HepG2 (cell line): Measurements from ENCODE around the gene LRRC70. TPM values are rescaled to one million over a fixed set of nuclear protein-coding genes. Genes with fewer than 3 reads are reported as not detected.

Source experiments
- ATAC-seq: fragments of 200-7000 bp; cut with Tn5 transposase; 3 replicates; pipeline ENCODE4 v1.9.1; 2020; ENCODE audit warnings: mild to moderate bottlenecking, moderate library complexity
- Bru-seq: library from RNA; stranded (reverse); fragments of 400-500 nt; gene quantifications from one replicate; lab custom pipeline; 2021; lab: Mats Ljungman, UMichigan
- BruChase-seq, 2 experiments: library from RNA; stranded (reverse); fragments of 400-500 nt; gene quantifications; one replicate each; lab custom pipeline; 2021; lab: Mats Ljungman, UMichigan
- BruUV-seq: library from RNA; stranded (reverse); fragments of 400-500 nt; replicated peaks from 2 replicates; lab custom pipeline; 2021; lab: Mats Ljungman, UMichigan
- CTCF ChIA-PET: fragments of 300-600 bp; formaldehyde crosslinking; extraction: SDS; loops from one replicate; lab custom pipeline; 2021; ENCODE audit warnings: low total read pairs, inconsistent platforms, low intra/inter-chr PET ratio; lab: Yijun Ruan, JAX
- POLR2A ChIA-PET: fragments of 350-600 bp; sonication (Branson Sonifier 250); formaldehyde crosslinking; loops from one replicate; lab custom pipeline; 2020; ENCODE audit warnings: antibody characterized with exemption, inconsistent platforms; lab: Yijun Ruan, JAX
- DNase-seq: peaks from one replicate; pipeline ENCODE4 v3.0.0-alpha.2; 2015; ENCODE audit warnings: low spot score
- FAIRE-seq: peaks from 3 replicates; lab custom pipeline; 2011; peaks lifted over from hg19 to GRCh38; lab: Jason Lieb, UNC
- H2AFZ ChIP-seq: one replicate; pipeline ENCODE4 v1.6.1; 2011; ENCODE audit warnings: low read length, inconsistent platforms
- H3K27ac ChIP-seq: fragments of 300-600 bp; 3 replicates; pipeline ENCODE4 v1.8.0; 2011; ENCODE audit warnings: mixed run types, mild to moderate bottlenecking, mixed read lengths, low read length, inconsistent platforms; ENCODE audit not compliant: insufficient read depth; ENCODE audit errors: extremely low read length
- H3K27me3 ChIP-seq, 2 experiments: fragments of 200-600 bp in 1 of 2; 2 replicates in 1 of 2; 3 replicates in 1 of 2; pipeline versions ENCODE4 v1.6.0 to v1.8.0; 2011; ENCODE audit warnings: low read length in 2 of 2, mild to moderate bottlenecking in 2 of 2, moderate library complexity in 2 of 2, inconsistent platforms in 1 of 2; ENCODE audit not compliant: insufficient read depth in 2 of 2, control insufficient read depth in 1 of 2
- H3K36me3 ChIP-seq, 2 experiments: fragments of 200-600 bp in 1 of 2; replicated peaks in 1 of 2; 2 replicates in 1 of 2; 3 replicates in 1 of 2; pipeline versions ENCODE4 v1.5.1 to v1.8.0; 2011; ENCODE audit warnings: low read length in 2 of 2, inconsistent platforms in 1 of 2; ENCODE audit not compliant: insufficient read depth in 2 of 2, control insufficient read depth in 1 of 2
- H3K4me1 ChIP-seq: 2 replicates; pipeline ENCODE4 v1.5.1; 2012; ENCODE audit warnings: low read length, inconsistent platforms; ENCODE audit not compliant: insufficient read depth
- H3K4me2 ChIP-seq: 2 replicates; pipeline ENCODE4 v1.6.0; 2011; ENCODE audit warnings: low read depth, low read length, inconsistent platforms
- H3K4me3 ChIP-seq, 3 experiments: fragments of 200-600 bp in 1 of 3; sonication (generic), shearing (Covaris generic) in 1 of 3; replicated peaks in 1 of 3; 2 replicates each; pipeline ENCODE4 v1.5.1; 2011 to 2016; ENCODE audit warnings: low read length in 3 of 3, inconsistent platforms in 2 of 3, low read depth in 2 of 3, mild to moderate bottlenecking in 2 of 3, control low read depth in 1 of 3, mixed read lengths in 1 of 3; ENCODE audit not compliant: insufficient read depth in 1 of 3
- H3K79me2 ChIP-seq: one replicate; pipeline ENCODE4 v1.6.1; 2011; ENCODE audit warnings: low read length, inconsistent platforms; ENCODE audit not compliant: insufficient read depth
- H3K9ac ChIP-seq: 2 replicates; pipeline ENCODE4 v1.6.0; 2011; ENCODE audit warnings: mild to moderate bottlenecking, low read depth, low read length, inconsistent platforms; ENCODE audit not compliant: insufficient read depth
- H3K9me3 ChIP-seq: 2 replicates; pipeline ENCODE4 v1.5.1; 2012; ENCODE audit warnings: mild to moderate bottlenecking, low read length
- H4K20me1 ChIP-seq: 2 replicates; pipeline ENCODE4 v1.6.0; 2011; ENCODE audit warnings: inconsistent platforms, mild to moderate bottlenecking, low read length, moderate library complexity; ENCODE audit not compliant: insufficient read depth
- AGO1 ChIP-seq: fragments of 200-400 bp; formaldehyde crosslinking; IDR thresholded peaks from 2 replicates; pipeline ENCODE4 v1.6.1; 2017; ENCODE audit warnings: mild to moderate bottlenecking, low read depth, low read length, moderate library complexity; ENCODE audit not compliant: poor library complexity, severe bottlenecking
- FIP1L1 ChIP-seq: fragments of 200-400 bp; formaldehyde crosslinking; IDR thresholded peaks from 2 replicates; pipeline ENCODE4 v1.6.1; 2018; ENCODE audit warnings: low read depth, mild to moderate bottlenecking, low read length, moderate library complexity, borderline replicate concordance; ENCODE audit not compliant: insufficient read depth
- KLF13 ChIP-seq: sonication (generic); formaldehyde crosslinking; IDR thresholded peaks from 2 replicates; pipeline ENCODE4 v1.4.0; 2020; ENCODE audit warnings: mild to moderate bottlenecking, missing genetic modification reagents
- POLR2AphosphoS5 ChIP-seq: IDR thresholded peaks from 2 replicates; pipeline ENCODE4 v1.6.1; 2012; ENCODE audit warnings: low read depth, low read length
- RFX1 ChIP-seq: fragments of 450-650 bp; IDR thresholded peaks from 2 replicates; pipeline ENCODE4 v1.6.1; 2017
- RFX3 ChIP-seq: IDR thresholded peaks from 2 replicates; pipeline ENCODE4 v1.6.1; 2016; ENCODE audit warnings: missing biosample characterization, missing genetic modification reagents
- RFXAP ChIP-seq: sonication (generic); formaldehyde crosslinking; IDR thresholded peaks from 2 replicates; pipeline ENCODE4 v1.4.0; 2020; ENCODE audit warnings: missing genetic modification reagents, borderline replicate concordance
- RORA ChIP-seq: sonication (generic); formaldehyde crosslinking; IDR thresholded peaks from 2 replicates; pipeline ENCODE4 v1.5.0; 2020; ENCODE audit warnings: mild to moderate bottlenecking, missing genetic modification reagents, moderate library complexity
- SAP130 ChIP-seq: IDR thresholded peaks from 2 replicates; pipeline ENCODE4 v1.6.1; 2016; ENCODE audit warnings: low read depth
- SMAD9 ChIP-seq: sonication (generic); formaldehyde crosslinking; IDR thresholded peaks from 2 replicates; pipeline ENCODE4 v1.5.1; 2020; ENCODE audit warnings: mild to moderate bottlenecking, missing genetic modification reagents
- TBP ChIP-seq: sonication (generic); formaldehyde crosslinking; IDR thresholded peaks from 2 replicates; pipeline ENCODE4 v1.5.0; 2020; ENCODE audit warnings: missing genetic modification reagents
- TSC22D2 ChIP-seq: sonication (generic); formaldehyde crosslinking; IDR thresholded peaks from 2 replicates; pipeline ENCODE4 v1.5.1; 2020; ENCODE audit warnings: missing genetic modification reagents, mild to moderate bottlenecking, borderline replicate concordance
- ZNF772 ChIP-seq: sonication (generic); formaldehyde crosslinking; IDR thresholded peaks from 2 replicates; pipeline ENCODE4 v1.5.0; 2020; ENCODE audit warnings: mild to moderate bottlenecking, missing genetic modification reagents
- WGBS: methylation state at CpG from one replicate; pipeline ENCODE4 v1.1.6; 2017; ENCODE audit warnings: low lambda C conversion rate; 5-methylcytosine and 5-hydroxymethylcytosine counted together
- in situ Hi-C: cut with HindIII; loops from 2 replicates; pipeline ENCODE4 v1.10.0; 2017; ENCODE audit warnings: low pct_unique_long_range_greater_than_20kb; ENCODE audit not compliant: extremely low pct_ligation_motif_present
- intact Hi-C: fragments of 100-400 bp; cut with micrococcal nuclease; formaldehyde crosslinking; loops from one replicate; pipeline ENCODE4 v1.10.0; 2022; ENCODE audit not compliant: unreplicated experiment
- long read RNA-seq, 2 experiments: library from RNA in 1 of 2; library from polyadenylated mRNA in 1 of 2; stranded (forward) in 1 of 2; unstranded in 1 of 2; transcript quantifications; one replicate each; pipeline ENCODE4 v2.0.0, GENCODE V29; 2019 to 2022
- polyA minus RNA-seq, 3 experiments: library from RNA; depleted of rRNA, polyadenylated mRNA; stranded (reverse); fragments of >200 nt; gene quantifications; 2 replicates each; pipeline ENCODE4 v1.2.3, GENCODE V29; 2011; ENCODE audit warnings: low replicate concordance in 1 of 3
- polyA plus RNA-seq, 8 experiments: library from polyadenylated mRNA; depleted of rRNA in 3 of 8; stranded (reverse) in 7 of 8; unstranded in 1 of 8; fragments of >200 nt; fragmentation: Illumina TruSeq in 4 of 8; extraction: Trizol in 4 of 8; gene quantifications; 2 replicates each; pipeline versions ENCODE4 v1.2.1 to v1.2.3, GENCODE V29; 2011 to 2016; ENCODE audit warnings: low read depth in 4 of 8, missing spikeins in 1 of 8, mixed read lengths in 1 of 8; ENCODE audit not compliant: insufficient read depth in 1 of 8
- total RNA-seq, 5 experiments: library from RNA; depleted of rRNA; stranded (reverse); fragments of >200 nt; fragmentation: Illumina TruSeq; extraction: Trizol; gene quantifications; 2 replicates each; pipeline ENCODE4 v1.2.3, GENCODE V29; 2016; ENCODE audit warnings: low read depth in 1 of 5
- TF ChIP-seq, protein P1 (sequence below): sonication (generic); formaldehyde crosslinking; IDR thresholded peaks from 2 replicates; pipeline ENCODE4 v1.4.0; 2020; ENCODE audit warnings: missing genetic modification reagents, mild to moderate bottlenecking, borderline replicate concordance
- TF ChIP-seq, protein P2 (sequence below): sonication (generic); formaldehyde crosslinking; IDR thresholded peaks from 2 replicates; pipeline ENCODE4 v1.4.0; 2020; ENCODE audit warnings: missing genetic modification reagents

Gene LRRC70, protein sequence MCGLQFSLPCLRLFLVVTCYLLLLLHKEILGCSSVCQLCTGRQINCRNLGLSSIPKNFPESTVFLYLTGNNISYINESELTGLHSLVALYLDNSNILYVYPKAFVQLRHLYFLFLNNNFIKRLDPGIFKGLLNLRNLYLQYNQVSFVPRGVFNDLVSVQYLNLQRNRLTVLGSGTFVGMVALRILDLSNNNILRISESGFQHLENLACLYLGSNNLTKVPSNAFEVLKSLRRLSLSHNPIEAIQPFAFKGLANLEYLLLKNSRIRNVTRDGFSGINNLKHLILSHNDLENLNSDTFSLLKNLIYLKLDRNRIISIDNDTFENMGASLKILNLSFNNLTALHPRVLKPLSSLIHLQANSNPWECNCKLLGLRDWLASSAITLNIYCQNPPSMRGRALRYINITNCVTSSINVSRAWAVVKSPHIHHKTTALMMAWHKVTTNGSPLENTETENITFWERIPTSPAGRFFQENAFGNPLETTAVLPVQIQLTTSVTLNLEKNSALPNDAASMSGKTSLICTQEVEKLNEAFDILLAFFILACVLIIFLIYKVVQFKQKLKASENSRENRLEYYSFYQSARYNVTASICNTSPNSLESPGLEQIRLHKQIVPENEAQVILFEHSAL
- total RNA-seq (2016; rRNA removed; fragmentation: Illumina TruSeq; extraction: Trizol) (0.31 and 0.71 TPM in 2 replicates), polyA plus RNA-seq (2011; rRNA removed) (0.05 and 0.43 TPM in 2 replicates), polyA minus RNA-seq (2011; rRNA and poly(A)+ RNA removed; ENCODE audit: low replicate concordance) (0.94 and 1.7 TPM in 2 replicates), Bru-seq, nascent RNA (percentile 82 among the genes with signal in this experiment), BruChase-seq, experiment 1, labeled RNA remaining after a 6-hour chase (percentile 64 among the genes with signal in this experiment), BruChase-seq, experiment 2, labeled RNA remaining after a 2-hour chase (percentile 69 among the genes with signal in this experiment)
- 0.35 TPM in 1 of 2 replicates, not detected in the other for total RNA-seq (2016; cell fraction: cytosol; rRNA removed; fragmentation: Illumina TruSeq; extraction: Trizol; ENCODE audit: low read depth)
- total RNA-seq (2016; cell fraction: insoluble cytoplasmic fraction; rRNA removed; fragmentation: Illumina TruSeq; extraction: Trizol), result 0.40 and 0.69 TPM in 2 replicates
- total RNA-seq (2016; cell fraction: membrane; rRNA removed; fragmentation: Illumina TruSeq; extraction: Trizol), result 0.10 and 0.12 TPM in 2 replicates
- total RNA-seq (2016; cell fraction: nucleus; rRNA removed; fragmentation: Illumina TruSeq; extraction: Trizol), result 9.5 and 9.6 TPM in 2 replicates
- polyA plus RNA-seq (2011; cell fraction: cytosol; rRNA removed), result 0.05 TPM in 2 replicates
- 0.66 and 0.81 TPM in 2 replicates for polyA plus RNA-seq (2011; cell fraction: nucleus; rRNA removed)
- polyA plus RNA-seq (2012), result 0.08 and 0.46 TPM in 2 replicates
- polyA plus RNA-seq (2016; cell fraction: cytosol; fragmentation: Illumina TruSeq; extraction: Trizol; ENCODE audit: low read depth), result not detected in 2 replicates
- polyA plus RNA-seq (2016; cell fraction: insoluble cytoplasmic fraction; fragmentation: Illumina TruSeq; extraction: Trizol; ENCODE audit: low read depth), result 0.53 and 0.57 TPM in 2 replicates
- polyA plus RNA-seq (2016; cell fraction: membrane; fragmentation: Illumina TruSeq; extraction: Trizol; ENCODE audit: low read depth), result not detected in 2 replicates
- 2.7 and 2.8 TPM in 2 replicates for polyA plus RNA-seq (2016; cell fraction: nucleus; fragmentation: Illumina TruSeq; extraction: Trizol; ENCODE audit: insufficient read depth, low read depth)
- polyA minus RNA-seq (2011; cell fraction: cytosol; rRNA and poly(A)+ RNA removed), result not detected in 2 replicates
- polyA minus RNA-seq (2011; cell fraction: nucleus; rRNA and poly(A)+ RNA removed), result 11.4 and 14.0 TPM in 2 replicates
- long read RNA-seq, experiment 1, result 0 reads
- long read RNA-seq, experiment 2, result 0 reads

DNA sequence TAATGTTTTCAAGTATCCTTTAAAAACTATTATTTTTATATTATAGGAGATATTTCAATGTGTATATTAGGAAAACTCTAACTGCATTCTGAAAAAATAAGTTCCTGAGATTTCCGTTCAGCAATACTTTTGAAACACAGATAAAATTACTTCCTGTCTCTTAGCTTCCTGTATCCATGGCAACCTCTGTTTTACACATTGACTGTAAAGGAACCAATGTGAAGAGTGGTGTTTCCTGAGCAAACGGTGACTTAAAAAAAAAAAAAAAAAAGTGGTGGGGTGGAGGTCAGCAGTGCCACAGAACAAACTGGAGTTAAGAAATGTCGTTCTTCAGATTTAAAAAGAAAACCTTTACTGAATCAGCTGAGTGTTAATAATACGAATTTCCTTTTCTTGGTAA, at the start of gene LRRC70:
LRRC70 (plus strand) TSS at position 280 of the 400 bp plus-strand sequence. CDS start 620 bp downstream, outside the sequence.
- FAIRE-seq (no peak), DNase-seq (peak; percentile 74), ATAC-seq (peak; percentile 70; the same call in 2 of the 3 replicates)
- intact Hi-C loops, result no loop called here
- Histone ChIP-seq H4K20me1 (no peaks in the 10 kb centered on the region), H3K4me2 (no peak within 1 kb of the TSS), H3K9ac (no peak within 1 kb of the TSS), H3K27ac (no peak within 1 kb of the TSS), H3K36me3 (peaks cover 0 to 17% of the 10 kb centered on the region in 2 experiments; a peak in 4 of 5 replicates), H3K27me3 (no peaks in the 10 kb centered on the region), H3K4me3 (no peak within 1 kb of the TSS), H3K4me1 (no peaks in the 10 kb centered on the region), H2AFZ (no peak within 1 kb of the TSS), H3K9me3 (no peaks in the 10 kb centered on the region), H3K79me2 (no peaks in the 10 kb centered on the region)
- CTCF ChIA-PET, result no interaction called here
- POLR2A ChIA-PET, result no interaction called here
- no TSS peak for BruUV-seq
- 66% methylated on average over 4 of the region's 4 CpGs for WGBS
- in situ Hi-C loops, result no loop called here
- TF ChIP-seq ZNF772 (CRISPR knock-in tag) (no peak), RFXAP (CRISPR knock-in tag) (no peak), AGO1 (no peak), RFX3 (CRISPR knock-in tag) (peak; percentile 68), TSC22D2 (no peak), RORA (CRISPR knock-in tag) (no peak), SAP130 (CRISPR knock-in tag) (0 out of 2 replicates have a peak, but pooled peaks have one; percentile 24), RFX1 (peak; percentile 62), FIP1L1 (no peak), SMAD9 (CRISPR knock-in tag) (no peak), TBP (CRISPR knock-in tag) (no peak), KLF13 (no peak), POLR2AphosphoS5 (no peak)
- TF ChIP-seq, protein P1, sequence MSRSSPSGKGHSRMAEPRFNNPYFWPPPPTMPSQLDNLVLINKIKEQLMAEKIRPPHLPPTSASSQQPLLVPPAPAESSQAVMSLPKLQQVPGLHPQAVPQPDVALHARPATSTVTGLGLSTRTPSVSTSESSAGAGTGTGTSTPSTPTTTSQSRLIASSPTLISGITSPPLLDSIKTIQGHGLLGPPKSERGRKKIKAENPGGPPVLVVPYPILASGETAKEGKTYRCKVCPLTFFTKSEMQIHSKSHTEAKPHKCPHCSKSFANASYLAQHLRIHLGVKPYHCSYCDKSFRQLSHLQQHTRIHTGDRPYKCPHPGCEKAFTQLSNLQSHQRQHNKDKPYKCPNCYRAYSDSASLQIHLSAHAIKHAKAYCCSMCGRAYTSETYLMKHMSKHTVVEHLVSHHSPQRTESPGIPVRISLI (CRISPR knock-in tag), result peak; percentile 53; the same call in 1 of the 2 replicates
- TF ChIP-seq, protein P2, sequence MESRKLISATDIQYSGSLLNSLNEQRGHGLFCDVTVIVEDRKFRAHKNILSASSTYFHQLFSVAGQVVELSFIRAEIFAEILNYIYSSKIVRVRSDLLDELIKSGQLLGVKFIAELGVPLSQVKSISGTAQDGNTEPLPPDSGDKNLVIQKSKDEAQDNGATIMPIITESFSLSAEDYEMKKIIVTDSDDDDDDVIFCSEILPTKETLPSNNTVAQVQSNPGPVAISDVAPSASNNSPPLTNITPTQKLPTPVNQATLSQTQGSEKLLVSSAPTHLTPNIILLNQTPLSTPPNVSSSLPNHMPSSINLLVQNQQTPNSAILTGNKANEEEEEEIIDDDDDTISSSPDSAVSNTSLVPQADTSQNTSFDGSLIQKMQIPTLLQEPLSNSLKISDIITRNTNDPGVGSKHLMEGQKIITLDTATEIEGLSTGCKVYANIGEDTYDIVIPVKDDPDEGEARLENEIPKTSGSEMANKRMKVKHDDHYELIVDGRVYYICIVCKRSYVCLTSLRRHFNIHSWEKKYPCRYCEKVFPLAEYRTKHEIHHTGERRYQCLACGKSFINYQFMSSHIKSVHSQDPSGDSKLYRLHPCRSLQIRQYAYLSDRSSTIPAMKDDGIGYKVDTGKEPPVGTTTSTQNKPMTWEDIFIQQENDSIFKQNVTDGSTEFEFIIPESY (CRISPR knock-in tag), result no peak
